Psoas muscle (tissue), 8 donors: ENCODE results near the gene PCDHB12. TPM values are rescaled to one million over a fixed set of nuclear protein-coding genes. Genes with fewer than 3 reads are reported as not detected.
"Not testable (repeated sequence)": the region's sequence is repeated elsewhere in the genome, so short reads cannot be mapped to it uniquely, and the experiment has no call there.

Source experiments
- ATAC-seq, 4 donors: fragments of 200-7000 bp; cut with Tn5 transposase; one replicate each; pipeline ENCODE4 v1.9.1; 2020; ENCODE audit warnings: moderate library complexity in 3 of 4, mild to moderate bottlenecking in 2 of 4
- DNase-seq, 2 donors: peaks; one replicate each; pipeline ENCODE4 v3.0.0-alpha.2; 2020
- H3K27ac ChIP-seq: fragments of 200-600 bp; one replicate; pipeline ENCODE4 v1.8.0; 2022
- H3K27me3 ChIP-seq, 3 donors: fragments of 200-600 bp in 1 of 3; one replicate each; pipeline versions ENCODE4 v1.6.1 to v1.8.0; 2013 to 2022; ENCODE audit warnings: low read length in 2 of 3, mild to moderate bottlenecking in 2 of 3, moderate library complexity in 1 of 3; ENCODE audit not compliant: insufficient read depth in 3 of 3
- H3K36me3 ChIP-seq, 2 donors: fragments of 200-600 bp in 1 of 2; one replicate each; pipeline versions ENCODE4 v1.6.1 to v1.8.0; 2013 to 2022; ENCODE audit warnings: low read depth in 1 of 2, mild to moderate bottlenecking in 1 of 2, moderate library complexity in 1 of 2; ENCODE audit not compliant: insufficient read depth in 1 of 2
- H3K4me1 ChIP-seq: fragments of 200-600 bp; one replicate; pipeline ENCODE4 v1.8.0; 2022
- H3K4me3 ChIP-seq: fragments of 200-600 bp; one replicate; pipeline ENCODE4 v1.8.0; 2022; ENCODE audit warnings: mild to moderate bottlenecking
- H3K9me3 ChIP-seq: fragments of 200-600 bp; one replicate; pipeline ENCODE4 v1.8.0; 2022
- WGBS, 3 donors: extraction: QIAGEN DNeasy Blood & Tissue Kit; methylation state at CpG; one replicate each; pipeline versions ENCODE4 v1.1.6 to v1.1.7; 2013; 5-methylcytosine and 5-hydroxymethylcytosine counted together
- intact Hi-C, 2 donors: fragments of 100-400 bp; cut with DNase I; formaldehyde crosslinking; loops; one replicate each; pipeline versions ENCODE4 v1.11.0 to v1.14.2; 2022
- polyA plus RNA-seq, 3 donors: library from polyadenylated mRNA; stranded (reverse); fragments of 200-250 nt; gene quantifications; one replicate each; pipeline ENCODE4 v1.2.3, GENCODE V29; 2013
- total RNA-seq, 4 donors: library from RNA; stranded (reverse); fragmentation: NEBNext Ultra II Directional in 2 of 4; extraction: Animal tissue kit (Norgen Biotek cat#: 25700) in 2 of 4; gene quantifications; one replicate each; pipeline versions ENCODE4 v1.2.1 to v1.2.4, GENCODE V29; 2021 to 2023
- TF ChIP-seq, protein P1 (sequence below): fragments of 200-600 bp; IDR thresholded peaks from one replicate; pipeline ENCODE4 v1.8.0; 2022; ENCODE audit warnings: antibody characterized with exemption
- donor health status: healthy with polysubstance abuse.
- donor health status: DM: no; HTN: no; CAD: no; lungs with moderate emphysema.
- donor health status: Bipolar disorder and iron deficiency.
- donor health status: healthy.
- donor health status: DM: yes; HTN: yes; CAD: no.
- donor health status: DM: no; HTN: no; CAD: no.
- donor health status: DM: no; HTN: no; CAD: no.
- donor health status: DM: yes; HTN: yes; CAD: no.

PCDHB12 gene
- total and polyA plus RNA-seq, 7 donors = 0.10 to 0.96 (median 0.44) TPM

DNA sequence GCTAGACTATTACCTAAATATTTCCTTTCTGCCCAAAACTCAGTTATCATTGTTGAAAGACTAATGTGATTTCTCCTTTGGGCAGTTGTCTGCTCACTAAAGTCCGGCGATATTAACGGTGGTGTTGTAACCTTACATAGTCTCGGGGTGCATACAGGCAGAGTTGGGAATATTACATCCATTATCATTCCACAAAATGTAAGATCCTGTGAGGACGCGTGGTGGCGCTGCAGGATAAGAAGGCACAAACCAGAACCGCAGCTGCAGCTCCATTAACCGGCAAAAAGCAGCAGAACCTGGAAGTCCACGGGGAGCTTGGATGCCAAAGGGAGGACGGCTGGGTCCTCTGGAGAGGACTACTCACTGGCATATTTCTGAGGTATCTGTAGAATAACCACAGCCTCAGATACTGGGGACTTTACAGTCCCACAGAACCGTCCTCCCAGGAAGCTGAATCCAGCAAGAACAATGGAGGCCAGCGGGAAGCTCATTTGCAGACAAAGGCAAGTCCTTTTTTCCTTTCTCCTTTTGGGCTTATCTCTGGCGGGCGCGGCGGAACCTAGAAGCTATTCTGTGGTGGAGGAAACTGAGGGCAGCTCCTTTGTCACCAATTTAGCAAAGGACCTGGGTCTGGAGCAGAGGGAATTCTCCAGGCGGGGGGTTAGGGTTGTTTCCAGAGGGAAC lies 5.3 kb downstream of the PCDHB12 start, which contains the start of gene PCDHB13:
Gene PCDHB13, plus strand, starts transcription at position 264 of the 684 bp plus-strand sequence. Its CDS starts 205 bp downstream, at position 469.
- ATAC-seq = peak in 2 of 4 donors; percentile 36 to 68

DNA sequence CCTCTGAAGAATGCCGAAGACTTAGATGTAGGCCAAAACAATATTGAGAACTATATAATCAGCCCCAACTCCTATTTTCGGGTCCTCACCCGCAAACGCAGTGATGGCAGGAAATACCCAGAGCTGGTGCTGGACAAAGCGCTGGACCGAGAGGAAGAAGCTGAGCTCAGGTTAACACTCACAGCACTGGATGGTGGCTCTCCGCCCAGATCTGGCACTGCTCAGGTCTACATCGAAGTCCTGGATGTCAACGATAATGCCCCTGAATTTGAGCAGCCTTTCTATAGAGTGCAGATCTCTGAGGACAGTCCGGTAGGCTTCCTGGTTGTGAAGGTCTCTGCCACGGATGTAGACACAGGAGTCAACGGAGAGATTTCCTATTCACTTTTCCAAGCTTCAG lies 6.1 kb downstream of the PCDHB12 start:
- not testable (repeated sequence) for ATAC-seq

More for the DNA sequence above, 5.3 kb downstream of the PCDHB12 start, which contains the start of gene PCDHB13:
- 9 to 13% (median 9%) methylated on average over 11 to 13 of the region's 18 CpGs for WGBS, 3 donors
- H3K36me3 ChIP-seq, intact Hi-C loops, H3K9me3 ChIP-seq, H3K4me1 ChIP-seq, H3K27ac ChIP-seq: not testable (repeated sequence)
- Histone ChIP-seq H3K4me3 (peak within 1 kb of the TSS; percentile 32), H3K27me3 (peaks cover 0 to 20% (median 4%) of the 10 kb centered on the region in 3 donors)
- peak in 1 of 2 donors; percentile 45 for DNase-seq

DNA sequence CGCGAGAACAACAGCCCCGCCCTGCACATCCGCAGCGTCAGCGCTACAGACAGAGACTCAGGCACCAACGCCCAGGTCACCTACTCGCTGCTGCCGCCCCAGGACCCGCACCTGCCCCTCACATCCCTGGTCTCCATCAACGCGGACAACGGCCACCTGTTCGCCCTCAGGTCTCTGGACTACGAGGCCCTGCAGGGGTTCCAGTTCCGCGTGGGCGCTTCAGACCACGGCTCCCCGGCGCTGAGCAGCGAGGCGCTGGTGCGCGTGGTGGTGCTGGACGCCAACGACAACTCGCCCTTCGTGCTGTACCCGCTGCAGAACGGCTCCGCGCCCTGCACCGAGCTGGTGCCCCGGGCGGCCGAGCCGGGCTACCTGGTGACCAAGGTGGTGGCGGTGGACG lies 7.0 kb downstream of the PCDHB12 start:
- H3K27ac ChIP-seq, DNase-seq, H3K9me3 ChIP-seq, H3K4me1 ChIP-seq, H3K36me3 ChIP-seq, H3K4me3 ChIP-seq, intact Hi-C loops, ATAC-seq: not testable (repeated sequence)
- WGBS, 3 donors = 32 to 40% (median 35%) methylated on average over 26 to 34 of the region's 40 CpGs
- peaks cover 0 to 22% (median 0%) of the 10 kb centered on the region in 3 donors for H3K27me3 ChIP-seq

More for the DNA sequence above, 6.1 kb downstream of the PCDHB12 start:
- H3K9me3 ChIP-seq, intact Hi-C loops, H3K4me3 ChIP-seq, H3K36me3 ChIP-seq, DNase-seq, H3K4me1 ChIP-seq, H3K27ac ChIP-seq: not testable (repeated sequence)
- WGBS, 3 donors = 54 to 65% (median 56%) methylated on average over 10 of the region's 12 CpGs
- peaks cover 0 to 18% (median 2%) of the 10 kb centered on the region in 3 donors for H3K27me3 ChIP-seq

DNA sequence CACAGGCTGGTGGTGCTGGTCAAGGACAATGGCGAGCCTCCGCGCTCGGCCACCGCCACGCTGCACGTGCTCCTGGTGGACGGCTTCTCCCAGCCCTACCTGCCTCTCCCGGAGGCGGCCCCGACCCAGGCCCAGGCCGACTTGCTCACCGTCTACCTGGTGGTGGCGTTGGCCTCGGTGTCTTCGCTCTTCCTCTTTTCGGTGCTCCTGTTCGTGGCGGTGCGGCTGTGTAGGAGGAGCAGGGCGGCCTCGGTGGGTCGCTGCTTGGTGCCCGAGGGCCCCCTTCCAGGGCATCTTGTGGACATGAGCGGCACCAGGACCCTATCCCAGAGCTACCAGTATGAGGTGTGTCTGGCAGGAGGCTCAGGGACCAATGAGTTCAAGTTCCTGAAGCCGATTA lies 7.5 kb downstream of the PCDHB12 start:
- H3K27me3 ChIP-seq = peaks cover 0 to 19% (median 0%) of the 10 kb centered on the region in 3 donors
- intact Hi-C loops, H3K9me3 ChIP-seq, DNase-seq, H3K27ac ChIP-seq, H3K36me3 ChIP-seq, H3K4me3 ChIP-seq, ATAC-seq, H3K4me1 ChIP-seq: not testable (repeated sequence)
- WGBS, 3 donors = 31 to 36% (median 34%) methylated on average over 8 to 19 of the region's 26 CpGs

DNA sequence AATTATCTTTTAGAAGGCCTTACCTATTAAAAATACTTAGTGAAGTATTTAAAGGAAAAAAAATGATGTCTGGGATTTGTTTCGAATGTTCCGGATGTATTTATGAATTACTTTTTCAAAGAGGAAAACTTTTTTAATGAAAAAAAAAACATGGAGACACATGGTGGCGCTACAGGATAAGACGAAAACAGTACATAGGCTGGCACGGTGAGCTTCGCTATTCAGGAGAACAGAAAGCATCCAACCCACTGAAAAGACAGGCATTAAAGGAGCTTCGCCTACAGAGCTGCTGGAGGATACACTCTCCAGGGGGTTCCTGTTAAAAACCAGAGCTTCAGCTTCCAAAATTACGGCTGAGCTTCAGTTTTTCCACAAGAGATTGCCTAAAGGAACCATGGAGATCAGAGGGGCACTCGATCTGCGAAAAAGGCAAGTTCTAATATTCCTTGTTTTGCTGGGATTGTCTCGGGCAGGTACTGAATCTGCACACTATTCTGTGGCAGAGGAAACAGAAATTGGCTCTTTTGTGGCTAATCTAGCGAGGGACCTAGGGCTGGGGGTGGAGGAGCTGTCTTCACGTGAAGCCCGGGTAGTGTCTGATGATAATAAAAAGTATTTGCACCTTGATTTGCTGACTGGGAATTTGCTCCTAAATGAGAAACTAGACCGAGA lies 14.7 kb downstream of the PCDHB12 start, which contains the start of gene PCDHB14:
Gene PCDHB14, plus strand, starts transcription at position 232 of the 672 bp plus-strand sequence. Its CDS starts 163 bp downstream, at position 395.
- Histone ChIP-seq H3K27ac (no peak within 1 kb of the TSS), H3K9me3 (peaks cover 32% of the 10 kb centered on the region), H3K27me3 (peaks cover 0 to 24% (median 4%) of the 10 kb centered on the region in 3 donors), H3K4me1 (no peaks in the 10 kb centered on the region), H3K4me3 (peak within 1 kb of the TSS; percentile 37), H3K36me3 (no peaks in the 10 kb centered on the region)
- TF ChIP-seq, protein P1, sequence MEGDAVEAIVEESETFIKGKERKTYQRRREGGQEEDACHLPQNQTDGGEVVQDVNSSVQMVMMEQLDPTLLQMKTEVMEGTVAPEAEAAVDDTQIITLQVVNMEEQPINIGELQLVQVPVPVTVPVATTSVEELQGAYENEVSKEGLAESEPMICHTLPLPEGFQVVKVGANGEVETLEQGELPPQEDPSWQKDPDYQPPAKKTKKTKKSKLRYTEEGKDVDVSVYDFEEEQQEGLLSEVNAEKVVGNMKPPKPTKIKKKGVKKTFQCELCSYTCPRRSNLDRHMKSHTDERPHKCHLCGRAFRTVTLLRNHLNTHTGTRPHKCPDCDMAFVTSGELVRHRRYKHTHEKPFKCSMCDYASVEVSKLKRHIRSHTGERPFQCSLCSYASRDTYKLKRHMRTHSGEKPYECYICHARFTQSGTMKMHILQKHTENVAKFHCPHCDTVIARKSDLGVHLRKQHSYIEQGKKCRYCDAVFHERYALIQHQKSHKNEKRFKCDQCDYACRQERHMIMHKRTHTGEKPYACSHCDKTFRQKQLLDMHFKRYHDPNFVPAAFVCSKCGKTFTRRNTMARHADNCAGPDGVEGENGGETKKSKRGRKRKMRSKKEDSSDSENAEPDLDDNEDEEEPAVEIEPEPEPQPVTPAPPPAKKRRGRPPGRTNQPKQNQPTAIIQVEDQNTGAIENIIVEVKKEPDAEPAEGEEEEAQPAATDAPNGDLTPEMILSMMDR = peak; percentile 22
- intact Hi-C loops = no loop called here
- ATAC-seq = no peak
- DNase-seq = no peak
- WGBS, 3 donors = 20 to 30% (median 20%) methylated on average over 15 of the region's 15 CpGs

DNA sequence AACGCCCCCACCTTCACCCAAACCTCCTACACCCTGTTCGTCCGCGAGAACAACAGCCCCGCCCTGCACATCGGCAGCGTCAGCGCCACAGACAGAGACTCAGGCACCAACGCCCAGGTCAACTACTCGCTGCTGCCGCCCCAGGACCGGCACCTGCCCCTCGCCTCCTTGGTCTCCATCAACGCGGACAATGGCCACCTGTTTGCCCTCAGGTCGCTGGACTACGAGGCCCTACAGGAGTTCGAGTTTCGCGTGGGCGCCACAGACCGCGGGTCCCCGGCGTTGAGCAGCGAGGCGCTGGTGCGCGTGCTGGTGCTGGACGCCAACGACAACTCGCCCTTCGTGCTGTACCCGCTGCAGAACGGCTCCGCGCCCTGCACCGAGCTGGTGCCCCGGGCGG lies 16.3 kb downstream of the PCDHB12 start:
- intact Hi-C loops, ATAC-seq, DNase-seq, H3K36me3 ChIP-seq, H3K4me3 ChIP-seq, H3K27ac ChIP-seq, H3K4me1 ChIP-seq: not testable (repeated sequence)
- peaks cover 41% of the 10 kb centered on the region for H3K9me3 ChIP-seq
- peaks cover 0 to 24% (median 4%) of the 10 kb centered on the region in 3 donors for H3K27me3 ChIP-seq
- WGBS, 3 donors = 21 to 23% (median 22%) methylated on average over 23 to 34 of the region's 40 CpGs

- peaks cover 41% of the 10 kb centered on the region for H3K9me3 ChIP-seq
- H3K36me3 ChIP-seq, DNase-seq, ATAC-seq, H3K4me3 ChIP-seq, intact Hi-C loops, H3K4me1 ChIP-seq, H3K27ac ChIP-seq: not testable (repeated sequence)
- H3K27me3 ChIP-seq = peaks cover 0 to 21% (median 4%) of the 10 kb centered on the region in 3 donors
- WGBS, 3 donors = 23 to 41% (median 30%) methylated on average over 16 to 30 of the region's 30 CpGs
Observed at GRCh38 chr5:141225421-141225820, 16.9 kb downstream of the PCDHB12 start.
